Mesenchymal stem cell (in vitro differentiated cells and primary cell): ENCODE results near the gene MSI1.

ENCODE experiments used
- DNase-seq: peaks from one replicate; pipeline ENCODE4 v3.0.0-alpha.2; 2013
- H2AFZ ChIP-seq: one replicate; pipeline ENCODE4 v1.6.1; 2013; ENCODE audit warnings: low read depth, mild to moderate bottlenecking, control low read depth, inconsistent platforms, low read length, moderate library complexity
- H2AK5ac ChIP-seq: 2 replicates; pipeline ENCODE4 v1.6.1; 2013; ENCODE audit warnings: low read length, moderate library complexity, mild to moderate bottlenecking, inconsistent platforms; ENCODE audit not compliant: severe bottlenecking
- H2BK120ac ChIP-seq: one replicate; pipeline ENCODE4 v1.6.1; 2013; ENCODE audit warnings: low read depth, mild to moderate bottlenecking, inconsistent platforms, low read length, moderate library complexity
- H2BK12ac ChIP-seq, 2 experiments: one replicate each; pipeline ENCODE4 v1.6.1; 2013; ENCODE audit warnings: inconsistent platforms in 2 of 2, low read length in 2 of 2, mild to moderate bottlenecking in 2 of 2, moderate library complexity in 2 of 2, control low read depth in 1 of 2
- H2BK15ac ChIP-seq: one replicate; pipeline ENCODE4 v1.6.1; 2013; ENCODE audit warnings: mild to moderate bottlenecking, low read depth, inconsistent platforms; ENCODE audit not compliant: poor library complexity, severe bottlenecking
- H2BK5ac ChIP-seq: 2 replicates; pipeline ENCODE4 v1.6.1; 2013; ENCODE audit warnings: low read depth, mild to moderate bottlenecking, low read length, control low read depth, inconsistent platforms; ENCODE audit not compliant: poor library complexity, severe bottlenecking
- H3K14ac ChIP-seq, 2 experiments: one replicate each; pipeline ENCODE4 v1.6.1; 2013; ENCODE audit warnings: inconsistent platforms in 2 of 2, low read length in 2 of 2, control low read depth in 1 of 2, mild to moderate bottlenecking in 1 of 2, moderate library complexity in 1 of 2
- H3K18ac ChIP-seq, 2 experiments: one replicate each; pipeline ENCODE4 v1.6.1; 2013; ENCODE audit warnings: inconsistent platforms in 2 of 2, low read length in 2 of 2, control low read depth in 1 of 2, low read depth in 1 of 2, mild to moderate bottlenecking in 1 of 2
- H3K23ac ChIP-seq, 2 experiments: one replicate each; pipeline ENCODE4 v1.6.1; 2013; ENCODE audit warnings: inconsistent platforms in 2 of 2, low read length in 2 of 2, mild to moderate bottlenecking in 2 of 2, moderate library complexity in 2 of 2, control low read depth in 1 of 2
- H3K27ac ChIP-seq: 2 replicates; pipeline ENCODE4 v1.5.1; 2013; ENCODE audit warnings: mild to moderate bottlenecking, moderate library complexity, low read length, control low read depth, inconsistent platforms; ENCODE audit not compliant: poor library complexity, severe bottlenecking
- H3K27me3 ChIP-seq, 2 experiments: 2 replicates each; pipeline versions ENCODE4 v1.6.1 to v1.7.0; 2013; ENCODE audit warnings: low read length in 2 of 2, mild to moderate bottlenecking in 2 of 2, moderate library complexity in 2 of 2, control low read depth in 1 of 2, inconsistent platforms in 1 of 2; ENCODE audit not compliant: control insufficient read depth in 1 of 2, insufficient read depth in 1 of 2
- H3K36me3 ChIP-seq, 2 experiments: 2 replicates each; pipeline versions ENCODE4 v1.6.1 to v1.7.0; 2013; ENCODE audit warnings: low read length in 2 of 2, control low read depth in 1 of 2, inconsistent platforms in 1 of 2, low read depth in 1 of 2, mild to moderate bottlenecking in 1 of 2; ENCODE audit not compliant: insufficient read depth in 2 of 2, control insufficient read depth in 1 of 2
- H3K4ac ChIP-seq, 2 experiments: one replicate each; pipeline ENCODE4 v1.6.1; 2013; ENCODE audit warnings: inconsistent platforms in 2 of 2, low read length in 2 of 2, mild to moderate bottlenecking in 2 of 2, moderate library complexity in 2 of 2, control low read depth in 1 of 2, low read depth in 1 of 2
- H3K4me1 ChIP-seq: 2 replicates; pipeline ENCODE4 v1.6.1; 2013; ENCODE audit warnings: low read depth, low read length, control low read depth; ENCODE audit not compliant: control insufficient read depth, insufficient read depth
- H3K4me2 ChIP-seq: 2 replicates; pipeline ENCODE4 v1.6.1; 2013; ENCODE audit warnings: low read length, mild to moderate bottlenecking, inconsistent platforms; ENCODE audit not compliant: poor library complexity, severe bottlenecking
- H3K4me3 ChIP-seq, 2 experiments: 2 replicates each; pipeline versions ENCODE4 v1.5.1 to v1.7.0; 2013; ENCODE audit warnings: low read length in 2 of 2, mild to moderate bottlenecking in 2 of 2, control low read depth in 1 of 2, low read depth in 1 of 2; ENCODE audit not compliant: insufficient read depth in 1 of 2
- H3K79me1 ChIP-seq: replicated peaks from 2 replicates; pipeline ENCODE4 v1.6.1; 2013; ENCODE audit warnings: mild to moderate bottlenecking, control low read depth, low read length, inconsistent platforms; ENCODE audit not compliant: poor library complexity, severe bottlenecking
- H3K9ac ChIP-seq: 2 replicates; pipeline ENCODE4 v1.7.0; 2013; ENCODE audit warnings: mild to moderate bottlenecking, low read length, moderate library complexity
- H3K9me3 ChIP-seq: 2 replicates; pipeline ENCODE4 v1.7.0; 2013; ENCODE audit warnings: mild to moderate bottlenecking, low read length; ENCODE audit not compliant: control insufficient read depth
- H4K8ac ChIP-seq: one replicate; pipeline ENCODE4 v1.6.1; 2013; ENCODE audit warnings: inconsistent platforms, mild to moderate bottlenecking, low read length, moderate library complexity
- H4K91ac ChIP-seq: one replicate; pipeline ENCODE4 v1.6.1; 2013; ENCODE audit warnings: mild to moderate bottlenecking, low read length, inconsistent platforms
- WGBS: methylation state at CpG from one replicate; pipeline ENCODE4 v1.1.7; 2013; ENCODE audit warnings: mixed read lengths; 5-methylcytosine and 5-hydroxymethylcytosine counted together

MSI1 gene

GRCh38 chr12:120406069-120406468, 37.1 kb upstream of the MSI1 start:
- H3K4me2 ChIP-seq = no peak overlapping the region
- DNase-seq = no peak
- no peak overlapping the region for H3K9ac ChIP-seq
- no peak overlapping the region for H3K14ac ChIP-seq
- WGBS = 93% methylated on average over 2 of the region's 3 CpGs
- no peak overlapping the region for H2BK120ac ChIP-seq
- H2BK15ac ChIP-seq = no peak overlapping the region
- no peaks in the 10 kb centered on the region for H3K79me1 ChIP-seq
- no peak overlapping the region for H2BK5ac ChIP-seq
- H3K27me3 ChIP-seq = peaks cover 11 to 20% of the 10 kb centered on the region in 2 experiments
- no peak overlapping the region for H4K8ac ChIP-seq
- H3K9me3 ChIP-seq = no peaks in the 10 kb centered on the region
- H3K23ac ChIP-seq = no peak overlapping the region
- H4K91ac ChIP-seq = no peak overlapping the region
- H3K36me3 ChIP-seq = no peaks in the 10 kb centered on the region
- H2AK5ac ChIP-seq = no peak overlapping the region
- no peak overlapping the region for H3K27ac ChIP-seq
- no peaks in the 10 kb centered on the region for H3K4me1 ChIP-seq
- no peak overlapping the region for H2BK12ac ChIP-seq
- no peak overlapping the region for H3K18ac ChIP-seq
- no peak overlapping the region for H3K4me3 ChIP-seq
- no peak overlapping the region for H2AFZ ChIP-seq
- H3K4ac ChIP-seq = no peak overlapping the region

GRCh38 chr12:120404271-120404670, 35.3 kb upstream of the MSI1 start:
- no peak overlapping the region for H4K91ac ChIP-seq
- DNase-seq = no peak
- no peak overlapping the region for H3K27ac ChIP-seq
- no peak overlapping the region for H3K4me3 ChIP-seq
- H3K4ac ChIP-seq = no peak overlapping the region
- H4K8ac ChIP-seq = no peak overlapping the region
- H2BK5ac ChIP-seq = no peak overlapping the region
- H3K4me1 ChIP-seq = no peaks in the 10 kb centered on the region
- H3K36me3 ChIP-seq = no peaks in the 10 kb centered on the region
- H2BK15ac ChIP-seq = no peak overlapping the region
- no peak overlapping the region for H2AK5ac ChIP-seq
- no peak overlapping the region for H2BK12ac ChIP-seq
- no peak overlapping the region for H3K9ac ChIP-seq
- H3K79me1 ChIP-seq = no peaks in the 10 kb centered on the region
- no peak overlapping the region for H3K4me2 ChIP-seq
- H3K23ac ChIP-seq = no peak overlapping the region
- peaks cover 11 to 25% of the 10 kb centered on the region in 2 experiments for H3K27me3 ChIP-seq
- no peak overlapping the region for H3K14ac ChIP-seq
- H2AFZ ChIP-seq = no peak overlapping the region
- H3K18ac ChIP-seq = no peak overlapping the region
- H2BK120ac ChIP-seq = no peak overlapping the region
- 88% methylated on average over 1 of the region's 1 CpG for WGBS
- H3K9me3 ChIP-seq = no peaks in the 10 kb centered on the region

GRCh38 chr12:120403869-120404268, 34.9 kb upstream of the MSI1 start:
- Histone ChIP-seq H3K14ac (no peak overlapping the region), H2AK5ac (no peak overlapping the region), H3K36me3 (no peaks in the 10 kb centered on the region), H3K4ac (no peak overlapping the region), H2BK15ac (no peak overlapping the region), H2AFZ (no peak overlapping the region), H4K8ac (no peak overlapping the region), H3K27me3 (peaks cover 11 to 25% of the 10 kb centered on the region in 2 experiments), H3K4me1 (no peaks in the 10 kb centered on the region), H3K27ac (no peak overlapping the region), H2BK12ac (no peak overlapping the region), H3K9ac (no peak overlapping the region), H3K4me3 (no peak overlapping the region), H3K23ac (no peak overlapping the region), H3K9me3 (no peaks in the 10 kb centered on the region), H2BK5ac (no peak overlapping the region), H2BK120ac (no peak overlapping the region), H3K79me1 (no peaks in the 10 kb centered on the region), H3K4me2 (no peak overlapping the region), H4K91ac (no peak overlapping the region), H3K18ac (no peak overlapping the region)
- no peak for DNase-seq
- 88% methylated on average over 3 of the region's 3 CpGs for WGBS

GRCh38 chr12:120402217-120402616, 33.3 kb upstream of the MSI1 start:
- peak overlapping the region; percentile 0 for H4K8ac ChIP-seq
- H3K4me3 ChIP-seq = no peak overlapping the region
- no peak overlapping the region for H3K4ac ChIP-seq
- no peak overlapping the region for H2BK15ac ChIP-seq
- H2AFZ ChIP-seq = no peak overlapping the region
- no peaks in the 10 kb centered on the region for H3K9me3 ChIP-seq
- no peak overlapping the region for H3K14ac ChIP-seq
- no peaks in the 10 kb centered on the region for H3K4me1 ChIP-seq
- H4K91ac ChIP-seq = no peak overlapping the region
- H3K27me3 ChIP-seq = peaks cover 11 to 37% of the 10 kb centered on the region in 2 experiments
- 24% methylated on average over 12 of the region's 13 CpGs for WGBS
- H2BK5ac ChIP-seq = no peak overlapping the region
- no peak overlapping the region for H2BK120ac ChIP-seq
- no peaks in the 10 kb centered on the region for H3K79me1 ChIP-seq
- DNase-seq = no peak
- no peak overlapping the region for H3K23ac ChIP-seq
- no peak overlapping the region for H3K4me2 ChIP-seq
- H3K18ac ChIP-seq = peak overlapping the region in 1 of 2 experiments; percentile 5
- no peaks in the 10 kb centered on the region for H3K36me3 ChIP-seq
- H3K27ac ChIP-seq = no peak overlapping the region
- H2BK12ac ChIP-seq = peak overlapping the region in 1 of 2 experiments; percentile 47
- no peak overlapping the region for H2AK5ac ChIP-seq
- no peak overlapping the region for H3K9ac ChIP-seq
